ENCODE measurements around the gene SCNN1A.

GRCh38 chr12:6418796-6419195 is 43.4 kb upstream of the SCNN1A start:
- TF ChIP-seq EZH2 (IDR thresholded peaks at IDR 0.05; ENCODE audit: low read length, missing control alignments) = no peak
- TF ChIP-seq, protein P1, sequence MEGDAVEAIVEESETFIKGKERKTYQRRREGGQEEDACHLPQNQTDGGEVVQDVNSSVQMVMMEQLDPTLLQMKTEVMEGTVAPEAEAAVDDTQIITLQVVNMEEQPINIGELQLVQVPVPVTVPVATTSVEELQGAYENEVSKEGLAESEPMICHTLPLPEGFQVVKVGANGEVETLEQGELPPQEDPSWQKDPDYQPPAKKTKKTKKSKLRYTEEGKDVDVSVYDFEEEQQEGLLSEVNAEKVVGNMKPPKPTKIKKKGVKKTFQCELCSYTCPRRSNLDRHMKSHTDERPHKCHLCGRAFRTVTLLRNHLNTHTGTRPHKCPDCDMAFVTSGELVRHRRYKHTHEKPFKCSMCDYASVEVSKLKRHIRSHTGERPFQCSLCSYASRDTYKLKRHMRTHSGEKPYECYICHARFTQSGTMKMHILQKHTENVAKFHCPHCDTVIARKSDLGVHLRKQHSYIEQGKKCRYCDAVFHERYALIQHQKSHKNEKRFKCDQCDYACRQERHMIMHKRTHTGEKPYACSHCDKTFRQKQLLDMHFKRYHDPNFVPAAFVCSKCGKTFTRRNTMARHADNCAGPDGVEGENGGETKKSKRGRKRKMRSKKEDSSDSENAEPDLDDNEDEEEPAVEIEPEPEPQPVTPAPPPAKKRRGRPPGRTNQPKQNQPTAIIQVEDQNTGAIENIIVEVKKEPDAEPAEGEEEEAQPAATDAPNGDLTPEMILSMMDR (conservative IDR thresholded peaks at IDR 0.05 in 1 of 2, IDR thresholded peaks at IDR 0.05 in 1 of 2; ENCODE audit: low read depth in 1 of 2, low read length in 2 of 2) = no peak
